Natural killer cell (primary cell): ENCODE results near the gene KDM4F. TPM values are rescaled to one million over a fixed set of nuclear protein-coding genes. Genes with fewer than 3 reads are reported as not detected.

ENCODE experiments used
- ATAC-seq, 3 donors: fragments of 150-1000 bp in 2 of 3; fragments of 200-7000 bp in 1 of 3; cut with Tn5 transposase; 1 replicate in 1 of 3; 2 replicates in 2 of 3; pipeline ENCODE4 v1.10.0; 2021; ENCODE audit warnings: mild to moderate bottlenecking in 2 of 3, moderate library complexity in 2 of 3
- DNase-seq, 2 donors: peaks; one replicate each; pipeline versions ENCODE4 v3.0.0 to v3.0.0-alpha.2; 2013 to 2021; ENCODE audit warnings: mixed read lengths in 1 of 2
- H3K27ac ChIP-seq: one replicate; pipeline ENCODE4 v1.5.1; 2013; ENCODE audit warnings: mild to moderate bottlenecking, low read length
- H3K27me3 ChIP-seq: one replicate; pipeline ENCODE4 v1.6.1; 2013; ENCODE audit warnings: low read length; ENCODE audit not compliant: control insufficient read depth, insufficient read depth
- H3K36me3 ChIP-seq: one replicate; pipeline ENCODE4 v1.6.1; 2013; ENCODE audit warnings: low read length; ENCODE audit not compliant: control insufficient read depth, insufficient read depth
- H3K4me1 ChIP-seq: one replicate; pipeline ENCODE4 v1.6.1; 2013; ENCODE audit warnings: low read length; ENCODE audit not compliant: control insufficient read depth, insufficient read depth
- H3K4me3 ChIP-seq: one replicate; pipeline ENCODE4 v1.5.1; 2013; ENCODE audit warnings: low read length
- H3K9me3 ChIP-seq: one replicate; pipeline ENCODE4 v1.6.1; 2013; ENCODE audit warnings: low read length; ENCODE audit not compliant: control insufficient read depth, insufficient read depth
- H3K27ac Mint-ChIP-seq, 2 donors: one replicate each; pipeline ENCODE4 v1.8.0; 2022; ENCODE audit warnings: mild to moderate bottlenecking in 2 of 2, mixed read lengths in 2 of 2, moderate library complexity in 1 of 2
- H3K27me3 Mint-ChIP-seq, 2 donors: one replicate each; pipeline ENCODE4 v1.8.0; 2022; ENCODE audit warnings: low read depth in 2 of 2, mixed read lengths in 2 of 2
- H3K36me3 Mint-ChIP-seq: one replicate; pipeline ENCODE4 v1.8.0; 2022; ENCODE audit warnings: mixed read lengths
- H3K4me1 Mint-ChIP-seq, 2 donors: one replicate each; pipeline ENCODE4 v1.8.0; 2022; ENCODE audit warnings: mixed read lengths in 2 of 2
- H3K4me3 Mint-ChIP-seq: one replicate; pipeline ENCODE4 v1.8.0; 2022; ENCODE audit warnings: mild to moderate bottlenecking, moderate library complexity, mixed read lengths
- H3K9me3 Mint-ChIP-seq, 2 donors: one replicate each; pipeline ENCODE4 v1.8.0; 2022; ENCODE audit warnings: mixed read lengths in 2 of 2
- WGBS: methylation state at CpG from one replicate; pipeline ENCODE4 v1.1.7; 2013; ENCODE audit warnings: missing lambda C conversion rate; ENCODE audit not compliant: insufficient coverage; 5-methylcytosine and 5-hydroxymethylcytosine counted together
- intact Hi-C: fragments of 100-400 bp; cut with micrococcal nuclease; formaldehyde crosslinking; loops from one replicate; pipeline ENCODE4 v1.14.2; 2022
- total RNA-seq, 4 donors: library from RNA; stranded (reverse); fragments of 120-200 nt in 1 of 4; gene quantifications; one replicate each; pipeline versions ENCODE4 v1.2.3 to v1.2.4, GENCODE V29; 2013 to 2022
- TF ChIP-seq, protein P1 (sequence below): fragments of 200-600 bp; IDR thresholded peaks from one replicate; pipeline ENCODE4 v1.8.0; 2022; ENCODE audit warnings: antibody characterized with exemption

The KDM4F gene
- total RNA-seq, 3 donors from 2014 or later (not counting 1 experiment from before 2014, with no cell fraction given) = not detected

DNA sequence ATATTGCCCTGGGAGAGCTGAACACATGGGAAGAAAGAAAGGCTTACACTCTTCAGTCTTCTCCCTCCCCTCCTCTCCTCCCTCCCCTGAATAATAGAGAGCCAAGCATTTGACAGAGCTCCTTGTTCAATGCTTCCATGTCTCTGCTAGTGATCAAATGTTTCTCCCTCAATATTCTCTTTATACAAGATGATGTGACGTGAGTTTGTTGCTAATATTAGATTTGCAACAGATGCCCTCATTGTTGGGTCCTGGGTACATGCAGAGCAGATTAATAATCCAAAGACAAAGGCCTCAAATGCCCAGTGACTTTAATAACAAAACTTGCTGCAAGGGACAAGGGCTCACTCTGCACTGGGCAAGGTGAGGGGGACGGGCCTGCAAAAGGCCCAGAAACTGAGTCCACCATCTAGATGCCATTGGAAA is 33.4 kb downstream of the KDM4F start:
- H3K27ac Mint-ChIP-seq = no peak overlapping the region
- H3K4me3 Mint-ChIP-seq = no peak overlapping the region
- 92% methylated on average over 2 of the region's 2 CpGs for WGBS
- H3K27me3 Mint-ChIP-seq = peaks cover 7 to 11% of the 10 kb centered on the region in 2 donors
- no peaks in the 10 kb centered on the region for H3K36me3 Mint-ChIP-seq
- no peak for DNase-seq
- no peak for ATAC-seq
- Histone ChIP-seq H3K27ac (no peak overlapping the region), H3K27me3 (no peaks in the 10 kb centered on the region), H3K9me3 (no peaks in the 10 kb centered on the region), H3K36me3 (no peaks in the 10 kb centered on the region), H3K4me1 (no peaks in the 10 kb centered on the region), H3K4me3 (no peak overlapping the region)
- H3K9me3 Mint-ChIP-seq = no peaks in the 10 kb centered on the region
- intact Hi-C loops = loop anchor here (5.0 kb wide), 1 partner anchor 710 kb away; the partner anchor contains the start of gene CEP57
- TF ChIP-seq, protein P1, sequence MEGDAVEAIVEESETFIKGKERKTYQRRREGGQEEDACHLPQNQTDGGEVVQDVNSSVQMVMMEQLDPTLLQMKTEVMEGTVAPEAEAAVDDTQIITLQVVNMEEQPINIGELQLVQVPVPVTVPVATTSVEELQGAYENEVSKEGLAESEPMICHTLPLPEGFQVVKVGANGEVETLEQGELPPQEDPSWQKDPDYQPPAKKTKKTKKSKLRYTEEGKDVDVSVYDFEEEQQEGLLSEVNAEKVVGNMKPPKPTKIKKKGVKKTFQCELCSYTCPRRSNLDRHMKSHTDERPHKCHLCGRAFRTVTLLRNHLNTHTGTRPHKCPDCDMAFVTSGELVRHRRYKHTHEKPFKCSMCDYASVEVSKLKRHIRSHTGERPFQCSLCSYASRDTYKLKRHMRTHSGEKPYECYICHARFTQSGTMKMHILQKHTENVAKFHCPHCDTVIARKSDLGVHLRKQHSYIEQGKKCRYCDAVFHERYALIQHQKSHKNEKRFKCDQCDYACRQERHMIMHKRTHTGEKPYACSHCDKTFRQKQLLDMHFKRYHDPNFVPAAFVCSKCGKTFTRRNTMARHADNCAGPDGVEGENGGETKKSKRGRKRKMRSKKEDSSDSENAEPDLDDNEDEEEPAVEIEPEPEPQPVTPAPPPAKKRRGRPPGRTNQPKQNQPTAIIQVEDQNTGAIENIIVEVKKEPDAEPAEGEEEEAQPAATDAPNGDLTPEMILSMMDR = no peak
- no peaks in the 10 kb centered on the region for H3K4me1 Mint-ChIP-seq

DNA sequence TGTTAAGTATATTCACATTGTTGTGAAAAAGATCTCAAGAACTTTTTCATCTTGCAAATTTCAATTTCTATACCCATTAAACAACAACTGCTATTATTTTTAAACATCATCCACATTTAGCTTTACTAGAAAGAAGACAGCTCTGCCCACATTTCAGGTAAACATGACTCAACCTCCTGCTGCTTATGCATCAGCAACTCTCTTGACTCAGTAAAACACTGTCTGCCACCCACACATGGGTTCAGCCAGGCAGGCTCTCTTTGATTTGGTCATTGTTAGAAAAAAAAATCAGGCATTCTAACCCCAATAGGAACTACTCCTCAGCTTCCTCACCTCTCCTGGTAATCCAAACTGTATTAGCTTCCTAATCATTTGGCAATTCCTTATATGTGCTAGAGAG is 35.3 kb downstream of the KDM4F start:
- DNase-seq (no peak), ATAC-seq (no peak)
- H3K27ac Mint-ChIP-seq = no peak overlapping the region
- H3K4me3 Mint-ChIP-seq = no peak overlapping the region
- H3K27ac ChIP-seq = no peak overlapping the region
- TF ChIP-seq, protein P1 = no peak
- H3K36me3 Mint-ChIP-seq = no peaks in the 10 kb centered on the region
- H3K9me3 Mint-ChIP-seq = no peaks in the 10 kb centered on the region
- no peaks in the 10 kb centered on the region for H3K9me3 ChIP-seq
- intact Hi-C loops = loop anchor here (5.0 kb wide), 1 partner anchor 708 kb away; the partner anchor contains the start of gene CEP57
- peaks cover 2 to 7% of the 10 kb centered on the region in 2 donors for H3K27me3 Mint-ChIP-seq
- peaks cover 11 to 12% of the 10 kb centered on the region in 2 donors for H3K4me1 Mint-ChIP-seq
- peaks cover 12% of the 10 kb centered on the region for H3K4me1 ChIP-seq
- no peaks in the 10 kb centered on the region for H3K27me3 ChIP-seq
- no peaks in the 10 kb centered on the region for H3K36me3 ChIP-seq
- no peak overlapping the region for H3K4me3 ChIP-seq

DNA sequence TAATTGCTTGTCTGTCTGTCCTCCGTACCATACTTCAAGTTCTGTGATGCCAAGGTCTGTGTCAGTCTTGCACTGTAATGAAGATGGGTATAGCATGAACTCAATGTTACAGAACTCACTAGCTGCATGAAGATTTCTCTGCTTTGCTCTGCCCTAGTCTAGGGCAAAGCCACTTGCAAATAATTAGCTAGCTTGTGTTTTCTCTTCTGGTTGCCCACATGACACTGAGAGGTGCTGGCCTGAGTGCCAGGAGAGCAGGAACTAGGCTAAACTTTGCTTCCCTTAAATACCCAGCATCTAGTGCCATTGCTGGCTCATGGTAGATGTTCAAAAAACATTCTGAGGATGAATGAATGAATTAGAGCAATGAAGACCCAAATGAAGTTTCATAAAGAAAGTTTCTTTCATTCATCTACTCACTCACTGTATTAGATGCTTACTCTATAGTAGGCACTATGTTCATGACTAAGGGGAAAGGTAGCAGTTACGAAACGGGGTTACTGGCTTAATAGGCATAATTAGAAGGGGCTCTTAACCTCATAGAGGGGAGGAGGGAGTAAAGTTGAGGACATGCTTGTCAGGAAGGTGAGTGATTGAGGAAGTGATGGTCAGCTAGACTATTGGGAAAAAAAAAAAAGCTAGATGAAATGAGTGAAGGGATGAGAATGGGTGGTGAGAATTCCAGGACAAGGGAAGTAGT is 36.0 kb downstream of the KDM4F start:
- H3K9me3 Mint-ChIP-seq = no peaks in the 10 kb centered on the region
- Histone ChIP-seq H3K9me3 (no peaks in the 10 kb centered on the region), H3K4me3 (no peak overlapping the region), H3K27me3 (no peaks in the 10 kb centered on the region), H3K4me1 (peaks cover 13% of the 10 kb centered on the region), H3K27ac (no peak overlapping the region), H3K36me3 (no peaks in the 10 kb centered on the region)
- DNase-seq = no peak
- intact Hi-C loops = no loop called here
- ATAC-seq = no peak
- TF ChIP-seq, protein P1 = no peak
- H3K4me1 Mint-ChIP-seq = peaks cover 13 to 15% of the 10 kb centered on the region in 2 donors
- WGBS = 93% methylated on average over 3 of the region's 3 CpGs
- peaks cover 2 to 7% of the 10 kb centered on the region in 2 donors for H3K27me3 Mint-ChIP-seq
- H3K36me3 Mint-ChIP-seq = no peaks in the 10 kb centered on the region
- H3K4me3 Mint-ChIP-seq = no peak overlapping the region
- H3K27ac Mint-ChIP-seq = no peak overlapping the region

DNA sequence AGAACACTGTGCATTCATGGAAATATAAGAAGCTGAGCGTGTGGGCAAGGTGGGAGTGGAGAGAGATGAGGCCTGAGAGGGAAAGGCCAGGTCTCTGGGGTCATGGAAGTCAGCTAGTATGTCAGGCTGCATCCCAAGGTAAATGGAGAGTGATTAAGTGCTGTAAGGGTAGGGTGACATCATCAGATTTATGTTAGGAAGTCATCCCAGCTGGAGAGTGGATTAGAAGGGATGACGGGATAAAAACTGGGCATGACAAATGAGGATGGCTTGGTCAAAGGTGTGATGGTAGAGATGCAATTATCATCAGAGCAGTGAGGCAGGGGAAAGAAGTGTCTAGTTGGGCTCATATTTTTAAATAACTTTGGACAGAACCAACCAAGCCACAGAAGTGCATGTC is 36.9 kb downstream of the KDM4F start:
- Mint-ChIP-seq H3K27me3 (peaks cover 2 to 7% of the 10 kb centered on the region in 2 donors), H3K27ac (no peak overlapping the region), H3K36me3 (no peaks in the 10 kb centered on the region), H3K4me3 (peak overlapping the region; percentile 22), H3K9me3 (no peaks in the 10 kb centered on the region), H3K4me1 (peaks cover 20 to 23% of the 10 kb centered on the region in 2 donors)
- no peak overlapping the region for H3K4me3 ChIP-seq
- ATAC-seq (no peak), DNase-seq (no peak)
- H3K4me1 ChIP-seq = peaks cover 21% of the 10 kb centered on the region
- intact Hi-C loops = no loop called here
- no peaks in the 10 kb centered on the region for H3K36me3 ChIP-seq
- H3K27me3 ChIP-seq = no peaks in the 10 kb centered on the region
- TF ChIP-seq, protein P1 = no peak
- H3K27ac ChIP-seq = no peak overlapping the region
- no peaks in the 10 kb centered on the region for H3K9me3 ChIP-seq
- 96% methylated on average over 2 of the region's 2 CpGs for WGBS
